COLO829 (cell line): ENCODE results near the gene SMG1.
"Not testable (repeated sequence)": the region's sequence is repeated elsewhere in the genome, so short reads cannot be mapped to it uniquely, and the experiment has no call there.

Source experiments
- DNase-seq: peaks from one replicate; pipeline ENCODE4 v3.0.0; 2012; ENCODE audit warnings: low spot score

The SMG1 gene

GRCh38 chr16:18933501-18933900, 7.3 kb upstream of the SMG1 start:
- no peak for DNase-seq

GRCh38 chr16:18932243-18932987, 6.2 kb upstream of the SMG1 start:
- DNase-seq, result no peak

GRCh38 chr16:18931756-18932155, 5.5 kb upstream of the SMG1 start:
- DNase-seq, result no peak

- DNase-seq, result not testable (repeated sequence)
Observed at GRCh38 chr16:18930095-18930494, 3.9 kb upstream of the SMG1 start.

- not testable (repeated sequence) for DNase-seq
Observed at GRCh38 chr16:18928073-18928472, 1.9 kb upstream of the SMG1 start.

- not testable (repeated sequence) for DNase-seq
Observed at GRCh38 chr16:18925215-18925985, 808 bp downstream of the SMG1 start.

- DNase-seq, result not testable (repeated sequence)
Observed at GRCh38 chr16:18923935-18924334, 2.3 kb downstream of the SMG1 start.

- not testable (repeated sequence) for DNase-seq
Observed at GRCh38 chr16:18923124-18923523, 3.1 kb downstream of the SMG1 start.

GRCh38 chr16:18909585-18909984, 16.6 kb downstream of the SMG1 start:
- DNase-seq, result not testable (repeated sequence)

GRCh38 chr16:18908716-18909115, 17.5 kb downstream of the SMG1 start:
- DNase-seq, result not testable (repeated sequence)

- DNase-seq, result not testable (repeated sequence)
Observed at GRCh38 chr16:18902778-18903177, 23.4 kb downstream of the SMG1 start.

- not testable (repeated sequence) for DNase-seq
Observed at GRCh38 chr16:18902044-18902443, 24.2 kb downstream of the SMG1 start.

- not testable (repeated sequence) for DNase-seq
Observed at GRCh38 chr16:18901194-18901593, 25.0 kb downstream of the SMG1 start.

GRCh38 chr16:18884456-18884855, 41.8 kb downstream of the SMG1 start:
- DNase-seq, result not testable (repeated sequence)

- not testable (repeated sequence) for DNase-seq
Observed at GRCh38 chr16:18877734-18878133, 48.5 kb downstream of the SMG1 start.

- not testable (repeated sequence) for DNase-seq
Observed at GRCh38 chr16:18877259-18877658, 48.9 kb downstream of the SMG1 start.

- not testable (repeated sequence) for DNase-seq
Observed at GRCh38 chr16:18876301-18876700, 49.9 kb downstream of the SMG1 start.

- DNase-seq, result not testable (repeated sequence)
Observed at GRCh38 chr16:18869043-18869771, 57.0 kb downstream of the SMG1 start.

- not testable (repeated sequence) for DNase-seq
Observed at GRCh38 chr16:18866277-18866823, 59.9 kb downstream of the SMG1 start.

- not testable (repeated sequence) for DNase-seq
Observed at GRCh38 chr16:18862891-18863290, 63.3 kb downstream of the SMG1 start.

- no peak for DNase-seq
Observed at GRCh38 chr16:18855196-18855595, 71.0 kb downstream of the SMG1 start.

- no peak for DNase-seq
Observed at GRCh38 chr16:18853694-18854093, 72.5 kb downstream of the SMG1 start.
